Dedifferentiated amniotic fluid mesenchymal stem cell (primary cell): ENCODE data around the gene CNNM4.

ENCODE experiments used
- DNase-seq: peaks from one replicate; pipeline ENCODE4 v3.0.0-alpha.2; 2016; ENCODE audit errors: extremely low spot score

The CNNM4 gene

DNA sequence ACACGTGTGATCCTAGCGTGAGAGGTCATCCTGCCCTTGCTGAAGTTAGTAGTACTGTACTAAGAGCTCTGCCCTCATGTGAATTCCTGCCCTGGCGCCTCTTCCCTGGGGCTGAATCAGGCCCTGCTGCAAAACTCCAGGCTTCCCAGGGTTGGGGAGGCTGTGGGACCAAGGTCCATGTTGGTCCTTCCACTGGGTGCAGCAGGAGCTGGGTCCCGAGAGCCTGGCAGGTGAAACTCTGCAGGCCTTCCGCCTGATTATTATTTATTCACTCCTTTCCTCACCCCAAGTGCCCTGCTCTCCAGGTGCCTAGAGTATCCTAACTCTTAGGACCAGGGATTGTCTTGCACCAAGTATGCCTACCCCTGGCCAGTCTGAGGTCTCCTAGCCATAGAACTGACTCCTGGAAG lies 50.1 kb downstream of the CNNM4 start:
- no peak for DNase-seq

DNA sequence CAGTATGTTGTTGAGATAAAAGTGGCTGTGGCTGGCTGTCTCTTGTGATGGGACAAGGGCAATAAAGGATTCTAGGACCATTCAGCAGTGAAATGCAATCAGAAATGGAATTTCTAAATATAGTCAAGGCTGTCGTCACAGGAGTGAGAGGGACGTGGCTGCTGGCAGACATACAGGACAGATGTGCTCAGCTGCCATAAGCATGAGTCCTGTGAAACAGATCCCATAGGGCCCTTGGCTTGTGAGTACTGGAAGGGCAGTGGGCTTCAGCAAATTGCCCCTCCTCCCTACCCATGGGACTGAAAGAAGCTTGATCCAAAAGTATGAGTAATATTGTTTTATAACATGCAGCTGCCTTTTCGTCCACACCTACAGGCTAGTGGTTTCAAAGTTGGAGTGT lies 51.2 kb downstream of the CNNM4 start:
- DNase-seq: no peak

DNA sequence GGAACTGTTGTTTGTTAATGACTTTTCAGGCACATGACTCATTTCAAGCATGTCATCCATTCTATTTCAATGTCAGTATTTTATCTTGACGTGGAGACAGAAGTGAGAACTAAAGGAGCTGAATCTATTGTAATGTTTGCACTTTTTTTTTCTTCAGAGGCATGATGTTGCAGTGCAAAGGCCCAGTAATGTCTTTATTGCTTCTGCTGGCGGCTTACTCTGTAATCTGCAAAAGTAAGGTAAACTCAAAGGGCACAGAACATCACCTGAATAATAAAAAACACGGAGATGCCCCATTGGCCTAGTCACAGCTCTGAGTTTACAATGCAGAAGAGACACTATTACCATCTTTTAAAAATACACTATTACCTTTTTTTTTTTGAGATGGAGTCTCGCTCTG lies 53.0 kb downstream of the CNNM4 start:
- DNase-seq: no peak

DNA sequence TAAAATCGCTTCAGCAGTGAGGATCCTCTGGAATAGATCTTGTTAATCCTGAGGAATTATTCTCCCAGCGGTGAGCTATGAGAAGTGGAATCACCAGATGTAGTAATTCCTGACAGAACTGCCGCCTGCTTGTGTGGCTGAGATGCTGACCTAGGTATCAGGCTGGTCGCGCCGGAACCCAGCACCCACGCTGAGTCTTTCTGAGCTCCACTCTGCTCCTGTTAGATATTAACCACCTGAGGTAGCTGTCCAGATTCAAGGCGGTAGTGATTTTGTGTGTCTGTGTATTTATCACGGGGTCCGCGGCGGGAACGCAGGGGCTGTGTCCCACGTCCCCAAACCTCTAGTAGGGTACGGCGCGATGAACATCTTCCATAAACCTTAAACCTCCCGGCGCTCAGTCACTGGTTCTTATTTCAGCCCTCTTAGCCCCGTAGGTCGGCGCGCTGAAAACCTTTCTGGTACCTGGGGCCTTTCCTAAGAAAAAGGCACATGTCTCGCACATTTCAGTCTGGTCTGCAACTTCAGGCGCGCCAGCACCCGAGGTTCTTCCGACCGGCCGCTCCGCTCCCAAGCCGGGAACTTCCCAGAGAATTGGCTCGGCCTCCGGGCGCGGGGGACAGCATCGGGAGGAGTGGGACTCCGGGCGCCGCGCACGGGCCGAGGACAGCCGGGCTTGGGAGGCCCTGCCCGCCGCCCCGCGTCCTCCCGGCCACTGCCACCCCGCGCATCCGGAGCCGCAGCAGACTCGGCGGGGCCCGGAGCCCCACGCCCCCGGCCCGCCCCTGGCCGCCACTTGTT lies 54.8 kb downstream of the CNNM4 start:
- peak; percentile 44 for DNase-seq

DNA sequence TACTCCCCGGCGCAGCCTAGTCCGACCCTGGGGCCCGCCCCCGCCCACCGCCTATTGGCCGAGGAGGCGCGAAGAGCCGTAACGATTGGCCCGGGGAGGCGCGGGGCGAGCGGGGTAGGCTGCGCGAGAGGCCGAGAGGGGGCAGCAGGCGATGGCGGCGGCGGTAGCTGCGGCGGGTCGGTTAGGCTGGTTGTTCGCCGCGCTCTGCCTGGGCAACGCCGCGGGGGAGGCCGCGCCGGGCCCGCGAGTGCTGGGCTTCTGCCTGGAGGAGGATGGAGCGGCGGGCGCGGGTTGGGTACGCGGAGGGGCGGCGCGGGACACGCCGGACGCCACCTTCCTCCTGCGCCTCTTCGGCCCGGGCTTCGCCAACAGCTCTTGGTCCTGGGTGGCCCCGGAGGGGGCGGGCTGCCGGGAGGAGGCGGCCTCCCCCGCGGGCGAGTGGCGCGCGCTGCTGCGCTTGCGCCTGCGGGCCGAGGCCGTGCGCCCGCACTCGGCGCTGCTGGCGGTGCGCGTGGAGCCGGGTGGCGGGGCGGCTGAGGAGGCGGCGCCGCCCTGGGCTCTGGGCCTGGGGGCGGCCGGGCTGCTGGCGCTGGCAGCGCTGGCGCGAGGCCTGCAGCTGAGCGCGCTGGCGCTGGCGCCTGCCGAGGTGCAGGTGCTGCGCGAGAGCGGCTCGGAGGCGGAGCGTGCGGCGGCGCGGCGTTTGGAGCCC lies 55.6 kb downstream of the CNNM4 start, which contains the start of gene CNNM3:
Gene CNNM3 (plus strand): TSS at position 142 of the 709 bp plus-strand sequence. CDS start 10 bp downstream, at position 152.
- DNase-seq: peak; percentile 93

DNA sequence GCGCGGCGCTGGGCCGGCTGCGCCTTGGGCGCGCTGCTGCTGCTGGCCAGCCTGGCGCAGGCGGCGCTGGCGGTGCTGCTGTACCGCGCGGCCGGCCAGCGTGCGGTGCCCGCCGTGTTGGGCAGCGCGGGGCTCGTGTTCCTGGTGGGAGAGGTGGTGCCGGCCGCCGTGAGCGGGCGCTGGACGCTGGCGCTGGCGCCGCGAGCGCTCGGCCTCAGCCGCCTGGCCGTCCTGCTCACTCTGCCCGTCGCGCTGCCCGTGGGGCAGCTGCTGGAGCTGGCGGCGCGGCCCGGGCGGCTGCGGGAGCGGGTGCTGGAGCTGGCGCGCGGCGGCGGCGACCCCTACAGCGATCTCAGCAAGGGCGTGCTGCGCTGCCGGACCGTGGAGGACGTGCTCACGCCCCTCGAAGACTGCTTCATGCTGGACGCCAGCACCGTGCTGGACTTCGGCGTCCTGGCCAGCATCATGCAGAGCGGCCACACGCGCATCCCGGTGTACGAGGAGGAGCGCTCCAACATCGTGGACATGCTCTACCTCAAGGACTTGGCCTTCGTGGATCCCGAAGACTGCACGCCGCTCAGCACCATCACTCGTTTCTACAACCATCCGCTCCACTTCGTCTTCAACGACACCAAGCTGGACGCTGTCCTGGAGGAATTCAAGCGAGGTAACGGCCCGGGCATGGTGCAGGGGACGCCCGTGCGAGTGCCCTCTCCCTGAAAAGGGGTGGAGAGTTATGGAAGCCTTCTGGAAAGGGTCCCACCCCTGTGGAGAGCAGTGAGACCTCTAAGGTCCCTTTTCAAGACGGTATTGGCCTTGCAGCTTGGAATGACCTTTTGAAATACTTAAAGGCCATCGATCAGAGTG lies 56.4 kb downstream of the CNNM4 start:
- no peak for DNase-seq

DNA sequence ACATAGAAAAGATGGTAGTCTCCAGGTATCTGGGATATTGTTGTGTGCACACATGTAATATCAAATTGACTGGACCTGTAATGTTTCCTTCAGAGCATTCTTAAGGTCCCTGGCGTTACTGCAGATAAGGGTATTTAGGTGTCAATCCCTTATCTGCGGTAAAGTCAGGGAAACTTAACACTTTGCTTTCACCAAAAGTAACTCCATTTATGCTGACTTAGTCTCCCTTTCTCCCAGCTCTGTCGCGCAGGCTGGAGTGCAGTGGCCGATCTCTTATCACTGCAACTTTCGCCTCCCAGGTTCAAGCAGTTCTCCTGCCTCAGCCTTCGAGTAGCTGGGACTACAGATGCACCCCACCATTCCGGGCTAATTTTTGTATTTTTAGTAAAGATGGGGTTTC lies 57.2 kb downstream of the CNNM4 start:
- DNase-seq: no peak

DNA sequence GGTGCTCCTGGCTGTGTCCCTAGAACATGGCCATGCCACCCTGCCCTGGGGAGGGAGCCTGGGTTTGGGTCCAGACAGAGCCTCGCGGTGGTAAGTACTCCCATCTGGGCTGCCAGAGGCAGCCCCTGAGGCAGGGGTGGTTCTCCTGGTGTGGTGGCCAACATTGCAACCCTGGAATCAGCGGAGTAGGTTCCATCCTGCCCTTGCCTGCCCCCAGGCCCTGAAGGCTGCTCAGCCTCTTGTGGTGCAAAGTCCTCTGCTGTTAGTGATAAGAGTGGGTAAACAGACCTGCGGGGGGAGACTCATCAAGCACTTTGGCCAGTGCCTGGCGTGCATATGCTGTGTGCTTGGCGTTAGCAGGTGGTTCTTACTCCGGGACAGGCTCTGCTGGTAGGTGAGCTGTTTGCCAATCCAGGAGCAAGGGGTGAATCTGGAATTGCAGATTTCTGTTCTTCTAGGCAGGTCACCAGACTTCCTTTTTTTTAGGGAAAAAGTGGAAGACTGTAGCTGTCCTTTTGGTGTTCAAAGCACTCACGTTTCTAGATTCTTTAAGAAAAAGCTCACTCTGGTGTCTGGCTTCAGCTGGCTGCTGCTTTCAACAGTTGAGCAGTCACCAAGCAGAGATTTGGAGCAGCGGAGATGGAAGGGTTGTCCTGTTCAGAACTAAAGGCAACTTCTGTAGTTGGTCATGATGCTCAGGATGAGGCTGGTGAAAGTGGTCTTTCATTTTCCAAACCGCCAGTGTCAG lies 58.6 kb downstream of the CNNM4 start:
- DNase-seq: no peak

DNA sequence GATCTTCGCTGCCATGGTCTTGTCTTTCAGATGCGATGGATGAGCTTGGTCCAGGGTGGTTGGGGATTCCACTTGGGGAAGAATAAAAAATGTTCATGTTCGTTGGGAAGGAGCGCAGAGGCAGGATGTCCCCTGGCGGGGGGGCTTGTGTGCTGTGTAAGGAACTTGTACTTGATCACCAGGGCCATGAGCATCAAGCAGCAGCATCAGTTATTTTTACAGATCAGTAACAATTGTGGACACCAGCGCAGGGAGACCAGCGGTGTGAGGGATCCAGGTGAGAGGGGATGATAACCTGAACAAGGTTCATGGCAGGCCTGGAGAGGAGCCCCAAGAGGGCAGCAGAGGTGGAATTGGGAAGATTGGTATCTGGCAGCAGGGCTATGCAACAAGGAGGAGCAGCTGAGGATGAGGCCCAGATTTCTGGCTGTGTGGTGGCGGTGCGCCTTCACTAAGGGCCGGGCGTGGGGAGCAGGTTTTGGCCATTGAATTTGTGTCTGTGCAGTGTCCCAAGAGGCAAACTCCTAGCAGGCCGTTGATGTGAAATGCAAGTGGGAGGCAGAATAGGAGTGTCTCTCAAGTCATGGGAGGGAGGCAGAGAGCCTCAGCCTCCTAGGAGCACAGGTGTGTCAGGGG lies 59.3 kb downstream of the CNNM4 start:
- no peak for DNase-seq

DNA sequence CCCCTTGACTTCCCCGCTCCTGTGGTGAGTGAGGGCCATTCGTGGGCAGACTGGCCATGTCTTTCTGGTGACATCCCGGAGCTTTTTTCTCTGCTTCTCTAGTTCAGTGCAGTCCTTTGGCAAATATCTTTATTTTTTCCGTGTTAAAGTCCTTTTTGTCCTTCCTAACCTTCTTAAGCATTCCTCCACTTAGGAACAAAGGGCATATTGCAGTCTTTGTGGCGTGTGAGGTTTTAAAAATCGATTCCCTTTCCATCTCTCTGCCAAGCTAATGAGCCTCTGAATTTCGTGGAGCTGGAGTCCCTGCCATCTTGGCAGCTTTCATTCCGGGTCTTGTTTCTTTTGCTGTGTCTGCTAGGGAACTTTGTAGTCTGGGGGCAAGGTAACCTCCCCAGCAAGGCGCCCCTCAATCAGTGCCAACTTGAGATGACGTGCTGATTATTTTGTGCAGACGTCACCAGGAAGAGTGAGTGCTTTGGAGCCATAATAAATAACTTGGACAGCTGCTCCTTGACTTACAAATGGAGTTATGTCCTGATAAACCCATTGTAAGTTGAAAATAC lies 60.5 kb downstream of the CNNM4 start:
- no peak for DNase-seq

DNA sequence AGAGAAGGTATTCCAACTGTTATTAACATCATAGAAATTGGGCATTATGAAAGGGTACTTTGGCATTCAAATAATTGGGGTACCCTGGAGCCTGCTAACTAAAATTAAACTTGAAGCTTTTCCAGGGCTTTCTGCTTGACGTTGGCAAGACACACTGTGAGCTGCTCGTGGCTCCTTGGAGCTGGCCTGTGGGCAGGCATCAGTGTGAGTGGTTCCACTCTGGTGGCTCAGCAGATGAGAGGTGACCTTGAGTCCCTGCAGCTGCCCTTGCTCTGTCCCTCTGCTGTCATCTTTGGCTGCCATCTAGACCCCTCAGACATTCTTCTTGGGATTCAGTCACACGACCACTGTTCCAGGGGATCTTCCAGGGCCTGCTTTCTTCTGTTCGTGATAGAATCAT lies 62.1 kb downstream of the CNNM4 start:
- DNase-seq: no peak

DNA sequence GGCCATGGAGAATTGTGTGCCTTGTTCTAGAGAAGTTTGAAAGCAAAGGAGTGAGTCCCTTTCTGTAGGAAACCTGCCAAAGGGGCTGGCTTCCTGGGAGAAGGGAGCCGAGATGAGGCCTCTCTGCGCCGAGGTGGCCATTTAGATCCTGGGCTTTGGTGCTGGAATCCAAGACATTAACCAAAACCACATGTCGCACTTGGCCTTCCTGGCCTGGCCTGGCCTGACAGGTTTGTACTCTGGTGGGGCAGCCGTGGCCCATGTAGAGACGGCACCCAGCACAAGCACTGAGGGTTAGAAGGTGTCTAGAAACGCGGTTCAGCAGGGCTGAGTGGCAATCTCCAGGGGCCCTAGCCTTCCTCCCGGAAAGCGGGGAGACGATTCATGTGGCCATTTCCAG lies 62.5 kb downstream of the CNNM4 start:
- DNase-seq: no peak

DNA sequence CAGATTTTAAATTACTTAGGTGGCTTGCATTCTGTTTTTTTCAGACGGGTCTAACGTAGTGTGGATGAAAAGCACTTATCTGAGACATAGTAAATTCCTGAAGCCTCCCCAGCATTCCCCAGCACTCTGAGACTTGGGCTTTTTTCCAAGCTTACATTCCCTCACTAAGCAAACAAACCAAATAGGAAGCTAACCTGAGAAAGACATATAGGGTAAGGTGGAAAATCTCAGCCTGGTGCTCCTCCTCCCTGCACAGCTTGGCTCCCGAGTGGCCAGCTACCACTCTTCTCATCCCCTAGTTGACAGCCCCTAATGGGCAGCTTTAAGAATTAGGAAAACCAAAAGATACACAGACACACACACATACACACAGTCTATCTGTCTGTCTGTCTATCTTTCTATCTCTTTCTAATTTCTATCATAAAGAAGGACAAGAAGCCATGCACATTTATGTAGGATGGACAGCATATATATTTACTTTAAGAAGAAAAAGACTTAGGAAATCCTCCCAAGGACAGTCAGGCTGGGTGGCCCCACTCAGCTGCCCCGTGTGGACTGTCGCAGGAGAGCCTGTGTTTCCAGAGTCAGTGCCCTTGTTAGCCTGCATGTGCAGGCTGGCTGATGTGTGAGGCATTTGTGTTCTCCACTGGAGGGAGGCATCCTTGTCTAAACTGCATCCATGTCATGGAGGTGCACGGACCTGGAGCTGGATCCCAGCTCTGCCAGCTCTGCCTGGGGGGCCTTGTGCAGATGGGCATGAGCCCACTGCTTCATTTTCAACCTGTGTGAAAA lies 63.6 kb downstream of the CNNM4 start:
- DNase-seq: no peak

DNA sequence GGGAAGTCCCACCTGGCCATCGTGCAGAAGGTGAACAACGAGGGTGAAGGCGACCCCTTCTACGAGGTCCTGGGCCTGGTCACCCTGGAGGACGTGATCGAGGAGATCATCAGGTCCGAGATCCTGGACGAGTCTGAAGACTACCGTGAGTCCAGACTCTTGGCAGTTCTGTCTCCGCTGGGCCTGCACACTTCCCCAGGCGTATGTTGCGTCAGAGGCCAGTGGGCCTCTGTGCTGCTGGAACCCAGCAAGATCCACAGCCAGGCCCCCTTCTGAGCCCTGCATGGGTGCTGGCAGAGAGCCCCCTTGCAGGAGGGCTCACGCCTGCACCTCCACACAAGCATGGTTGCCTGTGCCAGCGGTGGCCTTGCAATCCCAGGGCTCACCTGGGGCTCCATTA lies 64.4 kb downstream of the CNNM4 start:
- no peak for DNase-seq

DNA sequence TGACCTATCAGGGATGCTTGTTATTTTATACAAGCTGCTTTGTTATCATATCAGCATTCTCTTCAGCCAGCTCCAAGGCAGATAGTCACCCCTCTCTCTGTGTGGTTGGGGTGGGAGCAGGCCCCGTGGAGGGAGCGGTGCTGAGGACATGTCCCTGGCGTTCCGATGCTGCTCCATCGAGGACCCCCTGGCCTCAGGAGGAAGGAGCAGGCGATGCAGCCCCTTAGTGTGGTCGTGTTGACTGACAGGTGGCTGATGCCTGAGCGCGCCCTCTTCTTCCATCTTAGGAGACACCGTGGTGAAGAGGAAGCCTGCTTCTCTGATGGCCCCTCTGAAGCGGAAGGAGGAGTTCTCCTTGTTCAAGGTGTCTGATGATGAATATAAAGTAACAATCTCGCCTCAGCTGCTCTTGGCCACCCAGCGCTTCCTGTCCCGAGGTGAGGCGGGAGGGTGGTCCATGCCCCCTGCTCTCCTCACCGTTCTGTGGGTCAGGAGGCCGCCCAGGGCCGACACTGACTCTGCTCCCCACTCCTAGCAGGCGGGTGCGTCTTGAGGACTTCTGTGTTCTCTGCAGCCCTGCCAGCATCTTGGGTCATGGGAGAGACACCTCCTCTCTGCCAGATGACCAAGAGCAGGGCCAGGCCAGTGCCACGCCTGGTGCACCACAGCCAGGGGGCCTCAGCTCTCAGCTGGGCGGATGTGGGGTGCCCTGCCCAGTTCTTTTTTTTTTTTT lies 66.0 kb downstream of the CNNM4 start:
- no peak for DNase-seq

DNA sequence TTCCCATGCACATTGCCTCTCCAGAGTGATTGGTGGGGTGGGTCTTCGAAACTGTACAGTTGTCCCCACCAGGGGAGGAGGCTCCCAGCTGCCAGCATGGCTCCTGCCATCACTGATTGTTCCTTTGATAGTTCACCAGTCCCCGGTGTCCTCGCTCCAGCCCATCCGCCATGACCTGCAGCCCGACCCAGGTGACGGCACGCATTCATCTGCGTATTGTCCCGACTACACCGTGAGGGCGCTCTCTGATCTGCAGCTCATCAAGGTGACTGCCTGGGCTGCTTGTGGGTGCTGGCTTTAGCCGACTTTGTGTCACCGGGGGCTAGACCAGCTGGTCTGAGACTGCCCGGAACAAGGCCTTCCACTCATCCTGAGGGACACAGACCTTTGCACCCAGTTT lies 67.7 kb downstream of the CNNM4 start:
- DNase-seq: no peak

DNA sequence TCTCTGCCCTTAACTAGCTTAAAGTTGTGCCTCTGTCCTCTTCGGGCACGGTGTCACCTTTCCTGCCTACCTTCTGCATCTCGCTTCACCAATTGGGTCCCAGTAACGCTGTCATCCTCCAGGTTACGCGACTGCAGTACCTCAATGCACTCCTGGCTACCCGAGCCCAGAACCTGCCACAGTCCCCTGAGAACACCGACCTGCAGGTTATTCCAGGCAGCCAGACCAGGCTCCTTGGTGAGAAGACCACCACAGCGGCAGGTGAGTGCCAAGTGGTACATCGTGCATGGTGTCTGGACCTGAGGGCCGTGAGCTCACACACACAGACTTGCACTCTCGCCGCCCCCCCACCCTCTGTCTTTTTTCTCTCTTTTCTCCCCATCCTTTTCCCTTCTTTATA lies 68.2 kb downstream of the CNNM4 start:
- no peak for DNase-seq

DNA sequence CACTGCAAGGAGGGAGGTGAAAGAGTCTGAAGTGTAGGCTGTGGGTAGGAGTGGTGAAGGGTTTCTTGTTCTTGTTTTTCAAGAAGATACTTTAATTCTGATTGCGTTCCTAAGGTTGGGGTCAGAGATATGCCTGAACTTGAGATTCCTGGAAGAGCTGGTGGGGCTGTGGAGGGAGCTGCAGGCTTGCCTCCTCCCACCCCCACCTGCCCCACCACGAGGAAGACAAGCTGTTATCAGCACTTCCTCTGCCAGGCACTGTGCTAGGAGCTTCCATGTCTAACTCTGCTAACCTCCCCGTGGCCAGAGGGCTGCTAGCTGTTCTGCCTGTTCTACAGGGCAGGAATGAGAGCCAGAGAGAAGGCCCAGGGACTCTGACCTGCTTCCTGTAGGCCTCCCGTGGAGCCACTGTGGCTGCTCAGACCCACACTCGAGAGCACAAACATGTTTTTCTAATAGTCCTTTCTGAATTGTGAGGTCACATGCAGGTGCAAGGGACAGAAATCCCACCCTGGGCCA lies 69.4 kb downstream of the CNNM4 start:
- DNase-seq: no peak

DNA sequence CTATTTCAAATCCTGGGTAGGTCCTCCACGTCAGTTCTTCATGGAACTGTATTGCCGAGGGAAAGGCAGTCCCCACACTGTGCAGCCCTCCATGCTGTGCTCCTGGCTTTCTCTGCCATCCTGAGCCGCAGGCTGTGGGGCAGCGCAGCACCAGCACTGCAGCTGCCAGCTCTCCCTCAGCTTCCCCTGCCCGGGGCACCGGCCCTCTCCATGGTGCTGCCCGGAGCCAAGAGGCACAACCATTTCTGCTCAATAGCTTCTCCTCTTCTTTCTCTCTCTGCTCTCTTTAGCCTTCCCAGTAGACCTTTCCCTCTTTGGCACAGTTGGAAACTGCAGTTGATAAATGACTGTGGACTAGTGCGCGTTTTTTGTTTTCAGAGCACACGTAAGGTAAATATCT lies 71.0 kb downstream of the CNNM4 start:
- no peak for DNase-seq
